Neuronal stem cell (in vitro differentiated cells): ENCODE results near the gene PDZD4.

ENCODE experiments used
- DNase-seq: peaks from one replicate; pipeline ENCODE4 v3.0.0-alpha.2; 2013; ENCODE audit warnings: low spot score
- H2AFZ ChIP-seq: one replicate; pipeline ENCODE4 v1.6.1; 2013; ENCODE audit warnings: mild to moderate bottlenecking, low read length, inconsistent platforms
- H2AK5ac ChIP-seq: 2 replicates; pipeline ENCODE4 v1.6.1; 2013; ENCODE audit warnings: low read depth, mild to moderate bottlenecking, inconsistent platforms, low read length, moderate library complexity, mixed read lengths
- H2BK120ac ChIP-seq: 2 replicates; pipeline ENCODE4 v1.6.1; 2013; ENCODE audit warnings: low read depth, mild to moderate bottlenecking, inconsistent platforms, low read length, moderate library complexity, mixed read lengths
- H2BK12ac ChIP-seq: one replicate; pipeline ENCODE4 v1.6.1; 2013; ENCODE audit warnings: low read length, inconsistent platforms
- H2BK15ac ChIP-seq: 2 replicates; pipeline ENCODE4 v1.6.1; 2013; ENCODE audit warnings: mild to moderate bottlenecking, low read length, inconsistent platforms, mixed read lengths
- H2BK5ac ChIP-seq: one replicate; pipeline ENCODE4 v1.6.1; 2013; ENCODE audit warnings: inconsistent platforms, mild to moderate bottlenecking, low read length, moderate library complexity
- H3K14ac ChIP-seq: one replicate; pipeline ENCODE4 v1.6.1; 2013; ENCODE audit warnings: low read length, inconsistent platforms
- H3K18ac ChIP-seq: 2 replicates; pipeline ENCODE4 v1.6.1; 2013; ENCODE audit warnings: low read length, inconsistent platforms
- H3K23ac ChIP-seq: 2 replicates; pipeline ENCODE4 v1.6.1; 2013; ENCODE audit warnings: low read depth, mild to moderate bottlenecking, mixed read lengths, low read length, inconsistent platforms; ENCODE audit not compliant: poor library complexity
- H3K27ac ChIP-seq: replicated peaks from 3 replicates; pipeline ENCODE4 v1.5.1; 2013; ENCODE audit warnings: low read length, inconsistent platforms
- H3K27me3 ChIP-seq, 3 experiments: 2 replicates each; pipeline ENCODE4 v1.6.1; 2013; ENCODE audit warnings: low read length in 3 of 3, mild to moderate bottlenecking in 2 of 3, inconsistent platforms in 1 of 3, low read depth in 1 of 3, mixed read lengths in 1 of 3, moderate library complexity in 1 of 3; ENCODE audit not compliant: control insufficient read depth in 3 of 3, insufficient read depth in 3 of 3
- H3K36me3 ChIP-seq, 2 donors: replicated peaks in 1 of 2; 2 replicates each; pipeline ENCODE4 v1.6.1; 2013; ENCODE audit warnings: low read length in 2 of 2; ENCODE audit not compliant: control insufficient read depth in 2 of 2, insufficient read depth in 2 of 2
- H3K4ac ChIP-seq: 2 replicates; pipeline ENCODE4 v1.6.1; 2013; ENCODE audit warnings: inconsistent platforms, mild to moderate bottlenecking, low read length, moderate library complexity
- H3K4me1 ChIP-seq, 2 donors: 1 replicate in 1 of 2; 2 replicates in 1 of 2; pipeline ENCODE4 v1.6.1; 2013; ENCODE audit warnings: low read length in 2 of 2, low read depth in 1 of 2; ENCODE audit not compliant: control insufficient read depth in 2 of 2, insufficient read depth in 1 of 2
- H3K4me2 ChIP-seq: one replicate; pipeline ENCODE4 v1.6.1; 2013; ENCODE audit warnings: mild to moderate bottlenecking, low read length, inconsistent platforms; ENCODE audit not compliant: insufficient read depth, poor library complexity, severe bottlenecking
- H3K4me3 ChIP-seq, 2 donors: 2 replicates each; pipeline ENCODE4 v1.5.1; 2013; ENCODE audit warnings: low read length in 2 of 2, mild to moderate bottlenecking in 2 of 2, inconsistent platforms in 1 of 2, moderate library complexity in 1 of 2
- H3K79me1 ChIP-seq: one replicate; pipeline ENCODE4 v1.6.1; 2013; ENCODE audit warnings: low read depth, mild to moderate bottlenecking, inconsistent platforms, low read length, moderate library complexity
- H3K9ac ChIP-seq: one replicate; pipeline ENCODE4 v1.6.1; 2013; ENCODE audit warnings: mild to moderate bottlenecking, low read depth, low read length, inconsistent platforms; ENCODE audit not compliant: poor library complexity
- H3K9me3 ChIP-seq, 2 donors: replicated peaks in 1 of 2; 2 replicates each; pipeline versions ENCODE3 to v1.6.1; 2013; ENCODE audit warnings: low read length in 2 of 2, mild to moderate bottlenecking in 2 of 2, inconsistent platforms in 1 of 2, low read depth in 1 of 2, mixed read lengths in 1 of 2, moderate library complexity in 1 of 2; ENCODE audit not compliant: control insufficient read depth in 2 of 2, insufficient read depth in 1 of 2
- H4K8ac ChIP-seq: one replicate; pipeline ENCODE4 v1.6.1; 2013; ENCODE audit warnings: low read depth, mild to moderate bottlenecking, inconsistent platforms, low read length, moderate library complexity
- H4K91ac ChIP-seq: one replicate; pipeline ENCODE4 v1.6.1; 2013; ENCODE audit warnings: low read length, low read depth, mild to moderate bottlenecking, inconsistent platforms; ENCODE audit not compliant: poor library complexity
- WGBS, 2 donors: extraction: QIAGEN DNeasy Blood & Tissue Kit; methylation state at CpG; one replicate each; pipeline ENCODE4 v1.1.7; 2013; ENCODE audit warnings: missing lambda C conversion rate in 2 of 2, mixed read lengths in 1 of 2; ENCODE audit not compliant: insufficient read length in 2 of 2, insufficient replicate concordance in 1 of 2; ENCODE audit errors: extremely low coverage in 2 of 2; 5-methylcytosine and 5-hydroxymethylcytosine counted together

PDZD4 gene

DNA sequence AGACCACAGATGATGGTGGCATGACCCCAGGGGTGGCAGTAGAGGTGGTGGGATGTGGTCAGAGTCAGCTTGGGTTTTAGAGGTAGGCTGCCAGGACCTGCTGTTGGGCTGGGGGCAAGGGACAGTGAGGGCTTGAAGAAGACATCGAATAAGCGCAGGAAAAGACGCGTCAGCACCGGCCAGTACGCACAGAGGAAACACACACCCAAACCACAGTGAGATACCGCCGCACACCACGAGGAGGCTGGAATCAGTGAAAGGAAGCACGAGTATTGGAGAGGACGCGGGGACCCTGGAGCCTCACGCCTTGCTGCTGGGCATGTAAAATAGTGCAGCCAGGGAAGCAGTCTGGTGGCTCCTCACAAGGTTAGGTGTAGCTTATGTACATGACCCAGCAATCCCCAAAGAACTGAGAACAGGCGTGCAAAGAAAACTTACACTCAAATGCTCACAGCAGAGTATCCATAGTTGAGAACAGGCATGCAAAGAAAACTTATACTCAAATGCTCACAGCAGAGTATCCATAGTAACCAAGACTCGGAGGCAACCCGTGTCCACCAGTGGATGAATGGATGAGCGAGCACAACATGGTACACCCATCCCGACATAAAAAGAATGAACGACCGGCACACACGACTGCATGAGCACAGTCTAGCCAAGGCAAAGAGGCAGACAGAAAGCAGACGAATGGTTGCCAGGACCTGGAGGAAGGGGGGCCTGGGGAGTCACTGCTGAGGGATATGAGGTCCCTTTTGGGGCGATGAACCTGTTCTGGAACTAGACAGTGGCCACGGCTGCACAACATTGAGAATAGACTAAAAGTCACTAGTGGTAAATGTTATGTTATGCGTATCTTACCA lies 13.3 kb downstream of the PDZD4 start:
- Histone ChIP-seq H2BK120ac (no peak overlapping the region), H3K23ac (no peak overlapping the region), H4K8ac (no peak overlapping the region), H2BK12ac (no peak overlapping the region), H2AK5ac (no peak overlapping the region), H3K4me3 (no peak overlapping the region), H3K27ac (no peak overlapping the region), H3K27me3 (peaks cover 0 to 17% (median 0%) of the 10 kb centered on the region in 3 experiments), H2BK15ac (no peak overlapping the region), H3K4ac (no peak overlapping the region), H2AFZ (no peak overlapping the region), H2BK5ac (no peak overlapping the region), H3K79me1 (no peaks in the 10 kb centered on the region), H3K14ac (no peak overlapping the region), H3K4me2 (no peak overlapping the region), H3K4me1 (peaks cover 12% of the 10 kb centered on the region in 2 donors), H3K36me3 (peaks cover 0 to 2% of the 10 kb centered on the region in 2 donors), H3K9ac (no peak overlapping the region), H3K9me3 (peaks cover 0 to 4% of the 10 kb centered on the region in 2 donors), H4K91ac (no peak overlapping the region), H3K18ac (no peak overlapping the region)
- no CpG with 5 or more reads among the region's 25 CpGs for WGBS, 2 donors
- DNase-seq, result no peak

DNA sequence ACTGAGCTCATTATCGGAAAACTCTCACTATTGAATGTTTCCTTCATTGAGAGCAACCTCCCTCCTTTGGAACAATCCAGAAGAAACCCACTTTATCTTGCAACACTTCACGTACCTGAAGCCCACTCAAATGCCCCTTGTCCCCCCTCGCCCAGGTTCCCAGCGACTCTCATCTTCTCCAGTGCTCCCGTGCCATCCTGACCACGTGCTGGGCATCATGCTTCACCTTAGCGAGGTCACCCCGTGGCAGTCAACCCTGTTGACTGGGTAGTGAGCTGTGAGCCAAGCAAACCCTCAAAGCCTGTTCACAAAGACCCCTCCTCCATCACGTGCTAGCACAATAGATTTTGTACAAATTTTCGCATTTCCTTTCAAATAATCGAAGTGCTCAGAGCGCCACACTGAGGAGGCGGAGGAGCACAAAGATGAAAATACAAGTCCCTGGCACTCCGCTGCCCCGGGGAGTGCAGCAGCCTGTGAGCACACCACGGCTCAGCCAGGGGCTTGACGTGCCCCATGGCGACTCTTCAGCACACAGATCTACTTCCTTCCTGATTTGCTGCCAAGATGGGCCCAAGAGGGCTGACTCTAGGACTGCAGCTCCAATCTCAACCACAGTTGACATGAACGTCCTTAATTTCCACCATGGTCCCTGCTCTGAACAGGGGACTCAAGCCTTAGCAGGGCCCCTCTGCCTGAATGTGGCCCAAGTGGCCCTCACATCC lies 15.6 kb downstream of the PDZD4 start:
- peaks cover 0 to 4% of the 10 kb centered on the region in 2 donors for H3K36me3 ChIP-seq
- no CpG with 5 or more reads among the region's 19 CpGs for WGBS, 2 donors
- DNase-seq, result no peak

DNA sequence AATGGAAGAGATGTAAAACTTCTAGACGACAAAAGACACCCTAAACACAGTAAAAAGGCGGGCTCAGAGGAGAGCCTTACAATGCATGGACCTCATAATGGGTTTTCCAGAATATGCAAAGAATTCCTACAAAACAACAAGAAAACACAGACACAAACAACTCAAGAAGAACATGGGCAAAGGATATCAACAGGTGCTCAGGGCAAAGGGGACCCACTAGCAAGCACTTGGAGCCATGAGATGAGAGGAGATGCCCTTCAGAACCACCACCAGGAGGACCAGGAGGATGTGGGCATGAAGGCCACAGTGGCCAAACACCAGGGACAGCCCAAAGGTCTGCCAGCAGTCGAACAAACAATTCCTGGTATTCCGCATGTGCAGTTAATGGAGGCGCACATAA lies 17.2 kb downstream of the PDZD4 start:
- H3K14ac ChIP-seq, result no peak overlapping the region
- H2AFZ ChIP-seq, result no peak overlapping the region
- no peak overlapping the region for H2BK12ac ChIP-seq
- H3K4me1 ChIP-seq, result peaks cover 8 to 12% of the 10 kb centered on the region in 2 donors
- no peak overlapping the region for H4K91ac ChIP-seq
- peaks cover 0 to 4% of the 10 kb centered on the region in 2 donors for H3K36me3 ChIP-seq
- no peak overlapping the region for H3K9ac ChIP-seq
- H4K8ac ChIP-seq, result no peak overlapping the region
- no peak overlapping the region for H3K23ac ChIP-seq
- no peak overlapping the region for H2BK15ac ChIP-seq
- H3K18ac ChIP-seq, result no peak overlapping the region
- no peak overlapping the region for H3K4me3 ChIP-seq
- H3K27me3 ChIP-seq, result peaks cover 0 to 29% (median 0%) of the 10 kb centered on the region in 3 experiments
- no peak overlapping the region for H3K27ac ChIP-seq
- DNase-seq, result no peak
- H3K79me1 ChIP-seq, result no peaks in the 10 kb centered on the region
- H2BK5ac ChIP-seq, result no peak overlapping the region
- no peak overlapping the region for H3K4ac ChIP-seq
- peaks cover 0 to 4% of the 10 kb centered on the region in 2 donors for H3K9me3 ChIP-seq
- H2BK120ac ChIP-seq, result no peak overlapping the region
- peak overlapping the region; percentile 11 for H2AK5ac ChIP-seq
- WGBS, 2 donors, result no CpG with 5 or more reads among the region's 5 CpGs
- no peak overlapping the region for H3K4me2 ChIP-seq

More for the DNA sequence above, 15.6 kb downstream of the PDZD4 start:
- Histone ChIP-seq H2AFZ (no peak overlapping the region), H3K18ac (no peak overlapping the region), H3K4me2 (no peak overlapping the region), H3K79me1 (no peaks in the 10 kb centered on the region), H2BK120ac (no peak overlapping the region), H3K4me1 (peaks cover 12 to 14% of the 10 kb centered on the region in 2 donors), H3K27ac (no peak overlapping the region), H3K9me3 (peaks cover 0 to 4% of the 10 kb centered on the region in 2 donors), H3K4me3 (no peak overlapping the region), H3K23ac (no peak overlapping the region), H2BK5ac (no peak overlapping the region), H3K9ac (no peak overlapping the region), H3K27me3 (peaks cover 0 to 28% (median 0%) of the 10 kb centered on the region in 3 experiments), H3K14ac (no peak overlapping the region), H2AK5ac (no peak overlapping the region), H2BK15ac (no peak overlapping the region), H2BK12ac (no peak overlapping the region), H4K91ac (no peak overlapping the region), H4K8ac (no peak overlapping the region), H3K4ac (no peak overlapping the region)

DNA sequence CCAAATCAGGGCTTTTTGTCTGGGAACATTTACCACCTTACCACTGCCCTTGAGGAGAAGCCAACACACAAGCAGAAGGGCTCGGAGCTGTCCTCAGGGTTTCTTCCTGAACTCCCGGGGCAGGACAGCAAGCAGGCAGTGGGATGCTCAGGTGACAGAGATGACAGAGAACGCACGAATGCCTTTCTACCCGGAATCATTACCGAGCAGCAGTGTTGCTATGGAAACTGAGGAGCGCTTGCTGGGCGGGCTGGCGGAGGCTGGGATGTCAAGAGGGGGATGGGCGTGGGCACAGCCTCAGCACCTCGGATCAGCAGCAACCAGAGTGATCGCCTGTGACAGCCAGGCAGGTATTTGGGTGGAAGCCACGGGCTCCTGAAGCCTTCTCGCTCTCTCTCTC lies 18.1 kb downstream of the PDZD4 start:
- Histone ChIP-seq H3K18ac (no peak overlapping the region), H2BK12ac (no peak overlapping the region), H2AK5ac (no peak overlapping the region), H3K9ac (no peak overlapping the region), H3K79me1 (no peaks in the 10 kb centered on the region), H2BK15ac (no peak overlapping the region), H3K9me3 (peaks cover 0 to 4% of the 10 kb centered on the region in 2 donors), H3K14ac (no peak overlapping the region), H3K23ac (no peak overlapping the region), H2BK5ac (no peak overlapping the region), H3K36me3 (peaks cover 0 to 4% of the 10 kb centered on the region in 2 donors), H2AFZ (no peak overlapping the region), H4K8ac (no peak overlapping the region), H3K4me3 (no peak overlapping the region), H2BK120ac (no peak overlapping the region), H3K4me2 (no peak overlapping the region), H4K91ac (no peak overlapping the region), H3K4ac (no peak overlapping the region), H3K27ac (no peak overlapping the region), H3K4me1 (peaks cover 8 to 10% of the 10 kb centered on the region in 2 donors), H3K27me3 (peaks cover 0 to 29% (median 0%) of the 10 kb centered on the region in 3 experiments)
- no peak for DNase-seq
- no CpG with 5 or more reads among the region's 14 CpGs for WGBS, 2 donors
